DMS79 (cell line): Measurements from ENCODE around the gene BSPH1.
"Not testable (repeated sequence)": the region's sequence is repeated elsewhere in the genome, so short reads cannot be mapped to it uniquely, and the experiment has no call there.

Source experiments
- DNase-seq: peaks from one replicate; lab custom pipeline; 2025; lab: John Stamatoyannopoulos, UW

Gene BSPH1

GRCh38 chr19:47920107-47920506, 71.9 kb downstream of the BSPH1 start:
- DNase-seq, result not testable (repeated sequence)
